ENCODE data around the gene IGSF5.

DNA sequence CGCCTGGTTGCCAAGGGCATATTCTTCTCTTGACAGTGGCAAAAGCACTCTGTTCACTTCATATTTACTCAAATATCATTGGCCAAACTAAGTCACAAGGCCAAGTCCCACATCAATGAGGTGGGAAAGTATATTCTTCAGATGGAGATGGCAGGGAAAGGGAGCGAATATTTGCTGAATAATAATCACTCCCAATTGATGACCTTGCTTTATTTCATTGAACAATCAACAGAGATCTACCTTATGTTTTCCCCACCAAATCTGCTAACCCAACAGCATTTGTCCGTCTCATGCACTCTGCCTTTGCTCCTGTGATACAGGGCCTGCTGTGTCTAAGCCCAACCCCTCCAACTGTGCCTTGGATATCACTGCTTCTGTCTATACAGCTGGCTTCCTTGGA is 77.1 kb downstream of the IGSF5 start:
- TF ChIP-seq, protein P1, sequence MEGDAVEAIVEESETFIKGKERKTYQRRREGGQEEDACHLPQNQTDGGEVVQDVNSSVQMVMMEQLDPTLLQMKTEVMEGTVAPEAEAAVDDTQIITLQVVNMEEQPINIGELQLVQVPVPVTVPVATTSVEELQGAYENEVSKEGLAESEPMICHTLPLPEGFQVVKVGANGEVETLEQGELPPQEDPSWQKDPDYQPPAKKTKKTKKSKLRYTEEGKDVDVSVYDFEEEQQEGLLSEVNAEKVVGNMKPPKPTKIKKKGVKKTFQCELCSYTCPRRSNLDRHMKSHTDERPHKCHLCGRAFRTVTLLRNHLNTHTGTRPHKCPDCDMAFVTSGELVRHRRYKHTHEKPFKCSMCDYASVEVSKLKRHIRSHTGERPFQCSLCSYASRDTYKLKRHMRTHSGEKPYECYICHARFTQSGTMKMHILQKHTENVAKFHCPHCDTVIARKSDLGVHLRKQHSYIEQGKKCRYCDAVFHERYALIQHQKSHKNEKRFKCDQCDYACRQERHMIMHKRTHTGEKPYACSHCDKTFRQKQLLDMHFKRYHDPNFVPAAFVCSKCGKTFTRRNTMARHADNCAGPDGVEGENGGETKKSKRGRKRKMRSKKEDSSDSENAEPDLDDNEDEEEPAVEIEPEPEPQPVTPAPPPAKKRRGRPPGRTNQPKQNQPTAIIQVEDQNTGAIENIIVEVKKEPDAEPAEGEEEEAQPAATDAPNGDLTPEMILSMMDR (IDR thresholded peaks at IDR 0.05; ENCODE audit: insufficient read depth, low read depth, low read length): no peak
- TF ChIP-seq EZH2 (IDR thresholded peaks at IDR 0.05; ENCODE audit: insufficient read depth, low read length): no peak
